GM21723 (cell line): ENCODE measurements around the gene CPEB3.
"Not testable (repeated sequence)": the region's sequence is repeated elsewhere in the genome, so short reads cannot be mapped to it uniquely, and the experiment has no call there.

Source experiments
- ATAC-seq: cut with Tn5 transposase; IDR thresholded peaks from one replicate; pipeline ENCODE4 v1.9.1; 2021; ENCODE audit warnings: mild to moderate bottlenecking, moderate library complexity; ENCODE audit not compliant: unreplicated experiment

CPEB3 gene

DNA sequence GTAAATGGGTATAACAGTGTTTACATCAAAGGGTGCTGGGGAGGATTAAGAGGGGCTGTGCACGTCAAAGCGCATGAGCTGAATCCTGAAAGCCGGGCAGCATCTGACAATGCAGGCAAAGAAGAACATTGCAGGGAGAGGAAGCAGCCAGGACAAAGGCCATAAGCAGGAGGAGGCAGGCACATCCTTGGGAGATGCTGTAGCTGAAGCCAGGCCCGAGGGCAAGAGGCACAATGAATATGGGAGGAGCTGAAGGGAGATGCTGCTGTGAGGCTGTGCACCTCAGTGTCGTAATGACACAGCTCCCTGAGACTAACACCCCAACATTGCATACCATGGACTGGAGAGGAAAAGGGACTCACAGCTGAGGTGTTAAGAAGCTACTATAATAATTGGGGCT is 238.1 kb downstream of the CPEB3 start:
- no peak for ATAC-seq

DNA sequence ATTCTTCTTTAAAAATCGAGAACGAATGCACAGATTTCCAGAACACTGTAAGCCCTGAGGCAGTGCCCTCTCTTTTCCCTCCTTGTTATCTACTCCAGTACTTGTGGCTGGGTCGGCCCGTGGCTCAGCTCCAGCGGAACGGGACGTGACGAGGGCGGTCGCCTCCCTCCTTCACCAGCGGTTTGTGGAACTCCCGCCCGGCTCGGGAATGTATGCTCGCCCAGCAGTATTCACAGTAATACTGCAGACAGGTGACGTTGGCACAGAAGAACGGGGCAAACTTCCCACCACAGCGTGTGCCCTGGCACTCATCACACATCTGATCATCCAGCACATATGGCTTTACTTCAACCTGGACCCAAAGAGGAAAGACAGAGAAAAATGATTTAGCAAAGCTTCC is 238.8 kb downstream of the CPEB3 start:
- ATAC-seq: no peak

DNA sequence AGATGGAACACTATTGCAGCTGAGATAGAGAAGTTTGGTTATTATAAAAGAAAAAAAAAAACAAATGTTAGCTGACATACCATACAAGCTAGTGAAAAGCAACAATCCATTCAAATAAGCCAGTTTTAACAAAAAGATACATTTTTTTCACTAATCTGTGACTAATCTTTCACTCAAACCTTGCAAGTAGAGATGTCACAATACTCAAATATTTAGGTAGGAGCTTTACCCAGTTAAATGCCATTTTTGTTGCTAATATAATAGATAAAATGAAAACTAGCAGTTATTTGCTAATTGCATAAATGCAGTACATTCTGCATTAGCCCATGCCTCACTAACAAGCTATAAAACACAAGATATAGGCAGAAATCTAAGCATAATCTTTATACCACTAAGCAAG is 243.7 kb downstream of the CPEB3 start:
- ATAC-seq: no peak

DNA sequence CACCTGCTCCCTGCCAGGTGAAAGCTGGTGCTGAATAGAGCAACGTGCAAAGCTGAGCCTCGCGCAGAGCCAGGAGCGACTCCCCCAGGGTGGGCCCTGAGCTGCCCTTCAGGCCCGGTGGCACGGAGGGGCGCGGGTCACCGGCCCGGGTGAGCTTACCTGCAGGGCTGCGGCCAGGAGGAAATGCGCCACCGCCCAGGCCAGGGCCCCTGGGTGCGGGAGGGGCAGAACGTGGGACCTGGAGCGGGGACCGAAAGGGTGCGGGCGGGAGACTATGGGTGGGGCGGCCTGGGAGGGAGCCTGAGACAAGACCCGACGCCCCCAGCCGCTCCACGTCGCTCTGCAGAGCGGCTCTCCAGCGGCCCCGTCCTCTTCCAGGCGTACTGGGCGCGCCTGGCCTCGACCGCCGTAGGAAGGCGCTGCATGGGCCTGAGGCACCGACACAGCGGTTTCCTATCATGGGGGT is 245.2 kb downstream of the CPEB3 start:
- ATAC-seq: no peak

DNA sequence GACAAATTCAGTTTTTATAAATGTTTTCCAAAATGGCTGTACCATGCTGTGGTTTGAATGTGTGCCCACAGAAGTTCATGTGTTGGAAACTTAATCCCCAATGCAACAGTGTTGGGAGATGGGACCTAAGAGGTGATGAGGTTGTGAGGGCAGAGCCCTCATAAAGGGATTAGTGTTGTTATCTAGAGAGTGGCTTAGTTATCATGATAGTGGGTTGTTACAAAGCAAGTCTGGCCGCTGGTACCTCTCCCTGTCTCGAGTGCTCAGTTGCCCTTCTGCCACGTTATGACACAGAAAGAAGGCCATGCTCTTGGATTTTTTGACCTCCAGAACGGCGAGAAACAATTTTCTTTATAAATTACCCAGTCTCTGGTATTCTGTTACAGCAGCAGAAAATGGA is 248.3 kb downstream of the CPEB3 start:
- ATAC-seq: no peak

DNA sequence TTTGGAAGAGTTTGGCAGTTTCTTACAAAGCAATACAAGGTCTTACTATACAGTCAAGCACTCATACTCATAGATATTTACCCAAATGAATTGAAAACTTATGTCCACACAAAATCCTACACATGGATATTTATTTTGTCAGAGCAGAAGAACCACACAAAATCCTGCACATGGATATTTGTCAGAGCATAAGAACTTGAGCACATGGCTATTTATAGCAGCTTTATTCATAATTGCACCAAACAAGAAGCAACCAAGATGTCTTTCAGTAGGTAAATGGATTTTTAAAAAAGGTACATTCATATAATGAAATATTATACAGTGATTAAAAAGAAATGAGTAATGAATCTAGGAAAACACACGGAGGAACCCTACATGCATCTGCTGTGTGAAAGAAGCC is 251.9 kb downstream of the CPEB3 start:
- ATAC-seq: no peak

DNA sequence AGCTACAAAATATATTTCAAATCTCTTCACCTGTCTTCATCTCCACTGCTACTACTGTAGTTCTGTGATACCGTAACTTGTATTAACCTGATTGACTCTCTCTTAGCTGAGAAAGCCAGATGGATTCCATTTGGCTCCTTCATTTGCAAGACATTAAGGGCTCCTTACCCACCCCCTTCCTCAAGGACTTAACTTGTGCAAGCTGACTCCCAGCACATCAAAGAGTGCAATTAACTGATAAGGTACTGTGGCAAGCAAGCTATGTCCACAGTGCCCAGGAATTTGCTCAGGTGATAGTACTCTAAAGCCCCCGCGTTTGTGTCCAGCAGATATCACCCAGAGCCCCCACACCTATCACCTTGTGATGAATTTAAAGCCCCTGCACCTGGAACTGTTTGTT is 257.8 kb downstream of the CPEB3 start:
- ATAC-seq: not testable (repeated sequence)

DNA sequence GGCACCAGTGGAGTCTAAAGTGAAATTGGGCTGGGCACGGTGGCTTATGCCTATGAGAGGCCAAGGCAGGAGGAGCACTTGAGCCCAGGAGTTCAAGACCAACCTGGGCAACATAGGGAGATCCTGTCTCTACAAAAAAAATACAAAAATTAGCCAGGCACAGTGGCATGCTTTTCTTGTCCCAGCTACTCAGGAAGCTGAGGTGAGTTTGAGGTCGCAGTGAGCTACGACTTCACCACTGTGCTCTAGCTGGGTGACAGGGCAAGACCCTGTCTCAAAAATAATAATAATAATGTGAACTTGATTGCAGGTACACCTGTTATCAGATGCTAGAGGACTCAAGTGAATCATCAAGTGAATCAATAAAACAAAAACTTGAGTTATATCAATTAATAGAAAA is 259.3 kb downstream of the CPEB3 start:
- no peak for ATAC-seq

DNA sequence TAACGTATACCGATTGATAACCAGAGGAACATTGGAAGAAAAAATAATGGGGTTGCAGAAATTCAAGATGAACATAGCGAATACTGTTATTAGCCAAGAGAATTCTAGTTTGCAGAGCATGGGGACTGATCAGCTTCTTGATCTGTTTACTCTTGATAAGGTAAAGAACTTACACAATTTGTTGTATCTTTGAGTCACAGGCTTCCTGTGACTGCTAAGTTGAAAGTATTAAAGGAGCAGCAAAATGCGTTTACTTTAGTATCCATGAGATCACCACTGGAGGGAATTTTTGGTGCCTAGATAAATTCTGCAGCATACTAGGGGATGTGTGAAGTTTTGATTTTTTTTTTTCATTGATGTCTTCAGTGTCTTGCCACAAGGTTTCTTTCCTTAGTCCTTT is 263.7 kb downstream of the CPEB3 start:
- ATAC-seq: no peak

DNA sequence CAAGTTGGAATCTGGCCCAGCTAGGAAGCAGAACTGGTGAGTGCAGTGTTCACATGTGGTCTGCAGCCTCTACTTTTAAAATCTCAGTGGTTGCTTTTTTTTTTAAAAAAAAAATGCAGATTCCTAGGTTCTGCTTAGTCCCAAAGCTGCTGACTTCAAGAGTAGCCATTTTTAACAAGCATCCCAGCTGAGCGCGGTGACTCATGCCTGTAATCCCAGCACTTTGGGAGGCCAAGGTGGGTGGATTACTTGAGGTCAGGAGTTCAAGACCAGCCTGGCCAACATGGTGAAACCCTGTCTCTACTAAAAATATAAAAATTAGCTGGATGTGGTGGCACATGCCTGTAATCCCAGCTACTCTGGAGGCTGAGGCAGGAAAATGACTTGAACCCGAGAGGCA is 265.5 kb downstream of the CPEB3 start:
- not testable (repeated sequence) for ATAC-seq

DNA sequence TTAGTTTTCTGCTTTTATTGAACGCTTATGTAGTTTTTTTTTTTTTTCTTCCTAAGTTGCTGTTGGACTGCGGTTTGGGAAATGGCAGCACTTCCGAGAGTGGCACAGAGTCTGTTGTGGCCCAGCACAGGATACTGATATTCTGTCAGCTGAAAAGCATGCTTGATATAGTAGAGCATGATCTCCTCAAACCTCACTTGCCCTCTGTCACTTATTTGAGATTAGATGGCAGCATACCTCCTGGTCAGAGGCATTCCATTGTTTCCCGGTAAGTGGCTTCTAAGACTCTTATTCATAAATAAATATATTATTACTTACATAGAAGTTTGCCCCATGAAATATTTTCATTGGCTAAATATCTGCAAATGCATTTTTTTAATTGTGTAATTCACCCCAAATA is 266.2 kb downstream of the CPEB3 start:
- no peak for ATAC-seq

DNA sequence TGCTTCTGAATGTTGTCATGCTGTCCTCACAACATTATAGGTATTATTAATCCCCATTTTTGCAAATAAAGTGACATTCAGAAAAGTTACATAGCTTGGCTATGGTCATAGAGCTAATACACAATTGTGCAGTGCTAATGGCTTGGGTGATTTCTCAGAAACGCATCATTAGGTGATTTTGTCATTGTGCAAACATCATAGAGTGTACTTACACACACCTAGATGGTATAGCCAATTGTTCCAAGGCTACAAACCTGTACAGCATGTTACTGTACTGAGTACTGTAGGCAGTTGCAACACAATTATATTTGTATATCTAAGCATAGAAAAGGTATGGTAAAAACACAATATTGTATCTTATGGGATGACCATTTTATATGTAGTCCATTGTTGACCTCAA is 276.3 kb downstream of the CPEB3 start:
- no peak for ATAC-seq

DNA sequence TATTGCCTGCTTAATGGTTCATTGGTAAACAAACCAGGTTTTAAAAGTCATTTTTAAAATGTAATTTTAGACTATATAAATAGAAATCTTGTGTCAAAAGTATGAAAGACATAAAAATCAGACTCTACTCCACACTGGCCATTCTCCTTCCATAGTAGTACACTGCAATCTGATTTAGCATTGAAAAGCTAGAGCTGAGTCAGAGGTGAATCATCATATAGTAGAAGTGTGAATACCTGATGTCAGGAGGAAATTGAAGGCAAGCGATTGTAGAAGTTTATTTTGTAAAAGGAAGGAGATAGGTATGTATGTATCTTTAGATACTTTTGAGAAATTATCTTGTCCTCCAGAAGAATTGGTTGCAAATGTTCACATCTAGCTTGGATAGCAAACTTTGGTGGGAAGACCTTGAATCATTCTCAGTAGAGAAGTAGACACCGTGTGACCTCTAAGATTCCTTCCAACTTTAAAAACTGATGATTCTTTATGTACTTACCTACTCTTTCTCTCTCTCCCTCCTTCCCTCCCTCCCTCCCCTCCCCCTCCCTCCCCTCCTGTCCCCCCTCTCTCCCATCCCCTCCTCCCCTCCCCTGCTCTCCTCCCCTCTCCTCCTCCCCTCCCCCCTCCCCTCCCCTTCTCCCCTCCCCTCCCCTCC is 279.2 kb downstream of the CPEB3 start:
- ATAC-seq: no peak

DNA sequence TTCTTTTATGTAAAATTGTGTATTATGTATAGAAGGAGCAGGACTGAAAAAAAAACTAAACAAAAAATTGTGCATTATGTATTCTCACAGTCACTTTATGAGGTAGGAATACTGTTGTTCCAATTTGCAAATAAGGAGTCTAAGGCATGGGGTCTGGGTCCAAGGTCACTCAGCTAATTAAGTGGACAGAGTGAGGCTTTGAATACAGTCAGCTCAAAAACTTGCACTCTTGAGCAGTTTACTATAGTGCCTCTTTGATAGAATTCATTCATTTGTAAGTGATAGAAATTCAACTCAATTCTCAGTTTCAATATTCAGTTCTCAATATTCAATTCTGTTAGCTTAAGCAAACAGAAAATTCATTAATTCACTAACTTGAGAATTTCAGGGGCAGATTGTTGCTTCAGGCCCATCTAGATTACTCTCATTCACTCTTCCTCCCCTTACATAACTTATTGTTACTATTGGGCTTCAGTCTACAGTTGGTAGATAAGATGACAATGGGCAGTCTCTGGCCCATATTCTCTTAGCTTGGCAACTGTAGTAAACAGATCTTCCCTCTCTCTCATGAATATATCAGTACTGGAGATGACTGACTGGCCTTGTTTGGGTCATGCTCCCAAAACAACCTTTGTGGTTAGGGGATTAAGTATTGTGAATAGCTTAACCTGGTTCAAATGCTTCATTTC is 280.7 kb downstream of the CPEB3 start:
- ATAC-seq: no peak

DNA sequence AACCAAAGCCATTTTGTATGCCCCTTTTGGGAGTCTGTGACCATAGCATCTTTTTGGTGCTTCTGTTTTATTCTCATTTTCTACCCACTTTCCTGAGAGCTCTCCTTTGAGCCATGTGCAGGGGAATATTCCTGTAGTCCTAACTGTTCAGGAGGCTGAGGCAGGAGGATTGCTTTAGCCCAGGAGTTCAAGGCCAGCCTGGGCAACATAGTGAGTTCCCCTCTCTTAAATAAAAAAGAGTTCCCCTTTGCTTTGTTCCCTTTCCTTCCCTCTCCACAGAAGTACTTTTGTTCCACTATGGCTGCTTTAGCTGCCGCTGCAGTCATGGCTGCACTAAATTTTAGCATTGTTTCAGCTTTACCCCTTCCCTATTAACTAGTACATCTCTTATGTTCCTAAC is 281.4 kb downstream of the CPEB3 start:
- ATAC-seq: no peak

DNA sequence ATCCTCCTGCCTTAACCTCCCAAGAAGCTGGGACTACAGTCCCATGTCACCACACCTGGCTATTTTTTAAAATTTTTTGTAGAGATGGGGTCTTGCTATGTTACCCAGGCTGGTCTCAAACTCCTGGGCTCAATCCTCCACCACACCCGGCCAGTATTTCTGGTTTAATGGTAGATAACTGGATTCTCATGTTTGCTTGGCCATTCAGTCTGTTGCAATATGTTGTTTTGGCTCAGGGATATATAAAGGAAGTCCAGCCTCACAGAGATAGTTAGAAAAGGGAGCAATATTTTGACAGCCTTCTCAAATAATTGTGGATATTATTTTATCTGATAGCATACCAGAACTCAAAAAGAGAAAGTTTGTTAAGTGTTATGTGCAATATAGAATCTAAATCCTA is 284.9 kb downstream of the CPEB3 start:
- no peak for ATAC-seq

DNA sequence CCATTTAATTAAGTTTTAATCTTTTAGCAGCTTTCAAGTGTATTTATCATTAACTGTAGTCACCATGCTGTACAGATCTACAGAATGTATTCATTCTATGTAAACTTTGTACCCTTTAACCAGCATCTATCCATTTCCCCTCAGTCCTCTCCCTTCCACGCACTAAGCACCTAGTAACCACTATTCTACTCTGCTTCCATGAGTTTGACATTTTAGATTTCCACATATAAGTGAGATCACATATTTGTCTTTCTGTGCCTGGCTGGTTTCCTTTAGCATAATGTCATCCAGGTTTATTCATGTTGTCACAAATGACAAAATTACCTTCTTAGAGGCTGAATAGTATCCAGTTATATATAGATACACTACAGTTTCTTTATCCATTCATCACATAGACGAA is 287.6 kb downstream of the CPEB3 start:
- no peak for ATAC-seq

DNA sequence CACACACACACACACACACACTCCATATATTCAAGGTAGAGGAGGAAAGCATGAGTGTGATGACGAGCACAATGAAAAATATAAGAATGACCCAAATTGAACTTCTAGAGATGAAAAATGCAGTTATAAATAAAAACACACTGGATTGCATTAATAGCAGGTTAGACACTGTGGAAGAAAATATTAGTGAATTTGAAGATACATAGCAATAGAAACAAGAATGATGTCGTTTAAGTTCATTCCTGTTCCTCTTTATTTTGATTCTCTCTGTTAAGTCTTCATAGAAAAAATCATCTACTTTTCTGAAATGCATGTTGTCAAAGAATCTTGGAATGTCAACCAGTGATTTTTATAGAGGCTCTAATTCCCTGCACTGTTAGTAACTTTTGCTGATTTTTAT is 288.9 kb downstream of the CPEB3 start:
- ATAC-seq: no peak

DNA sequence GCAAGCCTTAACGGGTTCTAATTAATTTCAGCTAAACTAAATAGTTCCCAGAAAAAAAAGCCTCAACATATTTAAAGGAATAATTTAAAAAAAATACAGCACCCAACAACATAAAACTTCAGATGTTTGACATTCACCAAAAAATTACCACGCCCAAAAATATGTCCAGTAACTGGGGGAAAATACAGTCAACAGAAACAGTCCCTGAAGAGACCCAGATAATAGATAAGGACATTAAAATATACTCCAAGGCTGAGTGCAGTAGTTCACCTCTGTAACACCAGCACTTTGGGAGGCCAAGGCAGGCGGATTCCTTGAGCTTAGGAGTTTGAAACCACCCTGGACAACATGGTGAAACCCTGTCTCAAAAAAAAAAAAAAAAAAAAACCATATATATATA is 289.3 kb downstream of the CPEB3 start:
- no peak for ATAC-seq
